ENCODE results near the gene SBDS.
"Not testable (repeated sequence)": the region's sequence is repeated elsewhere in the genome, so short reads cannot be mapped to it uniquely, and the experiment has no call there.

Gene SBDS

DNA sequence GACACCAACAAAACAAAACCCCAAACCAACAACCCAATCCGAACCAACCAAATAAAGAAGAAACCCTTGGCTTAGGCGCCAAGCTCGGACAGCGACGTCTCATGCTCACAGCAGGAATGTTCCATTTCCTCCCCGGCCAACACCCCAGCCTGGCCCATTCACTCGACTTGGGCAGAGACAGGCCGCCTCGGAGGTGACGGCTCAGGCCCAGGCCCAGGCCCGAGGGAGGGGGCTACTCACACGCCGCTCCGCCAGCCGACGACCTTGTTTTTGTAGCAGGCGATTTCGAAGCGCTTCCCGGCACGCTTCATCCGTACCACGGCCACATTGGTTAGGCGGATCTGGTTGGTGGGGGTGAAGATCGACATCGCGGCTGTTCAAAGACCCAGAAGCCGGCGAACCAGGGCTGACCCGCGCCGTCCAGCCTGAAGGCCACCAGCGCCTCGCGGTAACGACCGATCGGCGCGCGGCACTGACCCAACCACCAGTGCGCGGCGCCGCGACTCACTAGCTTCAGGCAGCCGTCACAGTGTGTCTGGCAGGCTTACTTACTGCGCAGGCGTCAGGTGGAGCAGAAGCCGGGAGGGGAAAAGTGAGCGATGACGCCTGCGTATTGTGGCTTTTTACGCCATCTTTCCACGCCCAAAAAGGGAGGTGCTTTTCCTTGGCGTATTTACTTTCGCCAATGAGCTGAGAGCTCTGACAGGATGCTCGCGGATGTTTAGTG, at the start of gene SBDS:
Gene SBDS, minus strand, starts transcription at position 537 of the 727 bp plus-strand sequence. Its CDS starts 169 bp downstream, at position 368.
- peaks cover 50% of the 10 kb centered on the region for H3K36me3 ChIP-seq
- peak within 1 kb of the TSS; percentile 88 for H3K9ac ChIP-seq
- H3K4me1 ChIP-seq, result peaks cover 18% of the 10 kb centered on the region
- peak within 1 kb of the TSS; percentile 83 for H3K4me3 ChIP-seq
- not testable (repeated sequence) for H3K9me3 ChIP-seq, H3K27me3 ChIP-seq, H4K20me1 ChIP-seq
- H3K27ac ChIP-seq, result peak within 1 kb of the TSS; percentile 79
- H3K4me2 ChIP-seq, result peak within 1 kb of the TSS; percentile 83

DNA sequence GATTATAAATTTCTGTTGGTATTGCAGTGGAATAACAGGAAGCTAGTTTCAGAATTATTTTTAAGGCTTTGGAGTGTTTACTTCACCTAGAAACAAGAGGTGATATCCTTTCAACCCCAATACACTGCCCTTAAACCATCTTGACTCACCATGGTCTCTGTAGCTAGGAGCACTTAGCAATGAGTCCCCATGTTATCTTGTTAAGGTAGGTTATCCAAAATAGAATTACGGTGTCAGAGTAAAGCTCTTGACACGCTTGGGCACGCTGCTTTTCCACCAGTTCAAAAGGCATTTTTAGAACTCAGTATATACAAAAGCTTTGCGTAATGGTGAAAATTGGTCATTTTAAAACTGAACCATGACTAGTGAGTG, 48.2 kb upstream of the SBDS start:
- H3K4me2 ChIP-seq, H3K27ac ChIP-seq: not testable (repeated sequence)

DNA sequence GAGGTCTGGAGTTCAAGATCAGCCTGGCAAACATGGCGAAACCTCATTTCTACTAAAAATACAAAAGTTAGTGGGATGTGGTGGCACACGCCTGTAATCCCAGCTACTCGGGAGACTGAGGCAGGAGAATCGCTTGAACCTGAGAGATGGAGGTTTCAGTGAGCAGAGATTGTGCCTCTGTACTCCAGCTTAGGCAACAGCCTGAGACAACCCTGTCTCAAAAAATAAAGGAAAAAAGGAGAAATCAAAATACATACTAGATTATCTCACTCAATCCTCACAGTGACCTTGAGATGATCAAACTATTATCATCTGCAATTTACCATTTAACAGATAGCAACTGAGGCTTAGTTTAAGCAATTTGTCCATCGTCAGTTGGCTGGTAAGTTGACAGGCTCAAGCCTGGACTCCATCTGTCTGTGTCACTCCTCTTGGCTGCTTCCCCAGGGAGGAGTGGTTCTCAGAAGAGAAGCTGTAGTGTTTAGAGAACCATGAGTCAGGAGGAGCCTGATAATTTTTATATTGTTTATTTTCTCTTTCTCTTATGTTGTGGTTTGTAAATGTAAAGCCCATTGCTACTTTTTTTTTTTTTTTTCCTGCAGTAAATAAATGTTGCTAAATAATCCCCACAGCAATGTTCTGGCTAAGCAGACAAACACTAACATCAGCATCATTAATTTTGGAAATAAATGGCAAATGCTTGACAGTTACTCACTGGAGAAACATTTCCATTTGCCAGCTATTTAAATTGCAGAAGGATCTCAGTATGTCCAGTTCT, 47.6 kb upstream of the SBDS start:
- not testable (repeated sequence) for H3K9ac ChIP-seq, H3K4me3 ChIP-seq, H3K9me3 ChIP-seq, H3K4me2 ChIP-seq, H3K27me3 ChIP-seq, H3K27ac ChIP-seq, H4K20me1 ChIP-seq, H3K4me1 ChIP-seq
- peaks cover 27% of the 10 kb centered on the region; the same call in 1 of the 2 replicates for H3K36me3 ChIP-seq

More for the DNA sequence above, 48.2 kb upstream of the SBDS start:
- H3K4me3 ChIP-seq, H3K9me3 ChIP-seq, H3K27me3 ChIP-seq, H3K9ac ChIP-seq, H4K20me1 ChIP-seq, H3K4me1 ChIP-seq: not testable (repeated sequence)
- peaks cover 27% of the 10 kb centered on the region; the same call in 1 of the 2 replicates for H3K36me3 ChIP-seq

DNA sequence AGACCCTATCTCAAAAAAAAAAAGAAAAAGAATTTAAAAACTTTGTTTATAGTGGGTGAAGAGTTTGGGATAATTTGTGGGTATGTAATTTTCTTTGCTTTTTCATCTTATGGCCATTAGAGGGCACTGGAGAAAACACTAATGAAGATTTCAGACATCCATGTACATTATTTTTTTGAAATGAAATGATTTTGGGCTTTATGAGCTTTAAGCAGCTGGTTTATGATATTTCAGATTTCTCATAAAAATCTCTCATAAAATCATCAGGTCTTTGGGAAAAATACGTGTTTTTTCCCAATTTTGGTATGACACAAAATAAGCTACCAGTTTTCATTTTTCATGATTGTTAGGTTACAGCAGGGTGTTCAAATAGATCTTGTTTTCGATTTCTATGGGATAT, 45.4 kb upstream of the SBDS start:
- H3K4me2 ChIP-seq, H3K9me3 ChIP-seq, H3K4me3 ChIP-seq, H3K27ac ChIP-seq, H3K4me1 ChIP-seq, H4K20me1 ChIP-seq, H3K27me3 ChIP-seq, H3K9ac ChIP-seq: not testable (repeated sequence)
- H3K36me3 ChIP-seq, result peaks cover 30% of the 10 kb centered on the region

GRCh38 chr7:67036432-67037395, 41.3 kb upstream of the SBDS start:
- H3K9ac ChIP-seq, H3K9me3 ChIP-seq, H3K4me2 ChIP-seq, H3K27me3 ChIP-seq, H3K4me1 ChIP-seq, H4K20me1 ChIP-seq, H3K27ac ChIP-seq, H3K4me3 ChIP-seq: not testable (repeated sequence)
- H3K36me3 ChIP-seq, result peaks cover 39% of the 10 kb centered on the region

DNA sequence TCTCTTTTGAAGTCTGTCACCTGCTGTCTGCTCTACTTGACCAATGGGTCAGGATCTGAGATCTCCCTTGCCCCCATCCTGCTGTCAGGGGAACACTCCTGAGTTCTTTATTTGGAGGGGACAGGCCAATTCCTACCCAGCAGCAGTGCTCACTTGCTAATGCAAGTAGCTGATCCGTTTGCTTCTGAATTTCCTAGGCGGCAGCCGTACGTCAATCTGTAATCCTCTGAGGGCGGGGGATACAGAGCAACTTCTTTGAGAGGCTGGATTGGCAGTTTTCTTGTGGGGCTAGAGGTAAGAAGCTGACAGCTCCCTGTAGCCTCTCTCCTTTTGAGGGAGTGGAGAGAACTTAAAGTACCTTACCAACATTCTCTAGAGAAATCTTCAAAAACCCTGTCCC, 37.9 kb upstream of the SBDS start:
- H3K4me3 ChIP-seq, result no peak overlapping the region
- peaks cover 17% of the 10 kb centered on the region for H3K9me3 ChIP-seq
- H3K9ac ChIP-seq, result no peak overlapping the region
- no peak overlapping the region for H3K4me2 ChIP-seq
- H4K20me1 ChIP-seq, result no peaks in the 10 kb centered on the region
- no peak for TF ChIP-seq Cebpa-rat (IDR thresholded peaks at IDR 0.05)
- peaks cover 47% of the 10 kb centered on the region for H3K36me3 ChIP-seq
- H3K27me3 ChIP-seq, result no peaks in the 10 kb centered on the region
- no peak overlapping the region for H3K27ac ChIP-seq
- H3K4me1 ChIP-seq, result no peaks in the 10 kb centered on the region

DNA sequence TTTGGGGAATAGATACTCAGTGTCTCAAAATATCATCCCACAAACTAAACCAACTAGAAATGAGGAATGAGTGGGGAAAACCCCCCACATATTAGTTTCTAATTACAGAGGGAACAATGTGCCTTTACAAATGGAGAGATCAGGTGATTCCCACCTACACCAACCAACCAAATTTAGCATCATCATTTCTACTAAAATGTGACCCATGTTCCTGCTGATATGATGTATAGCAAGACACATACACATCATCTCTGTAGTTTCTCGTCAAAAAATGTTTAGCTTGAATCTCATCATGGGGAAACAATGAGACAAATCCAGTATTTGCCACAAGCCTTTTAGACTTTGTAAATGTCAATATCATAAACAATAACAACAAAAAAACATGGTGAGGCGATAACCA, 36.3 kb upstream of the SBDS start:
- not testable (repeated sequence) for H3K4me2 ChIP-seq, H3K4me3 ChIP-seq, H3K27ac ChIP-seq, H3K9ac ChIP-seq, H3K4me1 ChIP-seq, H4K20me1 ChIP-seq, H3K27me3 ChIP-seq
- peaks cover 55% of the 10 kb centered on the region for H3K36me3 ChIP-seq
- peaks cover 17% of the 10 kb centered on the region for H3K9me3 ChIP-seq

GRCh38 chr7:67025459-67025858, 30.1 kb upstream of the SBDS start:
- peaks cover 78% of the 10 kb centered on the region for H3K36me3 ChIP-seq
- H3K9me3 ChIP-seq, H3K27ac ChIP-seq, H3K9ac ChIP-seq, H4K20me1 ChIP-seq, H3K4me3 ChIP-seq, H3K27me3 ChIP-seq, H3K4me2 ChIP-seq, H3K4me1 ChIP-seq: not testable (repeated sequence)

GRCh38 chr7:67022511-67022910, 27.1 kb upstream of the SBDS start:
- Histone ChIP-seq H3K4me1 (no peaks in the 10 kb centered on the region), H3K9ac (no peak overlapping the region), H3K4me2 (no peak overlapping the region), H3K9me3 (no peaks in the 10 kb centered on the region), H4K20me1 (peaks cover 7% of the 10 kb centered on the region; the same call in 1 of the 2 replicates), H3K27me3 (no peaks in the 10 kb centered on the region), H3K36me3 (peaks cover 88% of the 10 kb centered on the region), H3K4me3 (no peak overlapping the region), H3K27ac (no peak overlapping the region)
- no peak for TF ChIP-seq Cebpa-rat (IDR thresholded peaks at IDR 0.05)

DNA sequence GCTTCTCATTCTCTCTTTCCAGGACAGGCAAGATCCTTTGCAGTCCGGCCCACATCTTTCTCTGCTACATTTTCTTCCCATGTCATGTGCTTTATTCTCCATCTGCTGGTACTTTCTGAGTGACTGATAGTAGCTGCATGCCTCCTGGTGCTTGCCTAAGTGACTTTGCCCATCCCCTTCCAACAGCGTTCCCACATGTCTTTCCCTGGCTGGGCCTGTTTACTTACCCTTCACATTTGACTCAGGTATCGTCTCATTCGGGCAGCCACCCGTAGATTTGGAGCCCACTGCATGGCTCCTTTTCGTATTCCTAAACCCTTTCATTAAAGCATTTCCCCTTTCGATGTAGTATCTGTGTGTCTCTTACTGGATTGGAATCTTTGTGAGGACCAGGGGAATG, 25.9 kb upstream of the SBDS start:
- Histone ChIP-seq H3K4me3 (no peak overlapping the region), H3K4me2 (no peak overlapping the region), H3K27ac (no peak overlapping the region), H3K4me1 (no peaks in the 10 kb centered on the region), H3K9me3 (no peaks in the 10 kb centered on the region), H3K27me3 (no peaks in the 10 kb centered on the region), H3K36me3 (peaks cover 92% of the 10 kb centered on the region), H4K20me1 (peaks cover 7% of the 10 kb centered on the region; the same call in 1 of the 2 replicates), H3K9ac (no peak overlapping the region)
- no peak for TF ChIP-seq Cebpa-rat (IDR thresholded peaks at IDR 0.05)

Data from BLaER1 (cell line).